ENCODE measurements around the gene NLRP12. TPM values are rescaled to one million over a fixed set of nuclear protein-coding genes. Genes with fewer than 3 reads are reported as not detected.

Gene NLRP12
- total and polyA plus RNA-seq, 2 donors (not counting 3 experiments of a cell fraction or from before 2014, with no cell fraction given): 0.46 to 0.73 TPM

GRCh38 chr19:53864308-53864836 lies 40.3 kb upstream of the NLRP12 start:
- BruUV-seq (replicated peaks): no TSS peak
- H2AFZ ChIP-seq (ENCODE audit: low read depth, low read length): no peak overlapping the region
- DNase-seq (ENCODE audit: low read depth, low spot score): no peak
- H3K27ac ChIP-seq (ENCODE audit: insufficient read depth, low read depth, low read length): no peak overlapping the region
- no peak overlapping the region for H3K4me3 ChIP-seq (replicated peaks in 1 of 3; ENCODE audit: insufficient read depth in 1 of 3, low read depth in 1 of 3, low read length in 3 of 3)
- dilution Hi-C loops (cut with MboI; ENCODE audit: extremely low pct_ligation_motif_present, low sequenced_read_pairs): no loop called here
- intact Hi-C loops (cut with micrococcal nuclease): no loop called here
- FAIRE-seq: no peak
- peaks cover 15% of the 10 kb centered on the region for H3K4me1 ChIP-seq (ENCODE audit: control insufficient read depth, extremely low read depth, insufficient read depth, low read length)
- no peaks in the 10 kb centered on the region for H3K27me3 ChIP-seq (ENCODE audit: control insufficient read depth in 2 of 2, insufficient read depth in 2 of 2, low read length in 2 of 2)
- H3K9ac ChIP-seq (replicated peaks; ENCODE audit: extremely low read depth, insufficient read depth, low read length): no peak overlapping the region
- no peaks in the 10 kb centered on the region for H3K9me1 ChIP-seq (replicated peaks; ENCODE audit: control insufficient read depth, extremely low read depth, insufficient read depth, low read length)
- H3K9me3 ChIP-seq (replicated peaks; ENCODE audit: control insufficient read depth, insufficient read depth, low read length): no peaks in the 10 kb centered on the region
- H3K79me2 ChIP-seq (ENCODE audit: control insufficient read depth, insufficient read depth, low read length): peaks cover 12% of the 10 kb centered on the region
- ChIA-PET CTCF (interaction anchor here (0.8 kb wide), 1 partner anchor 166 kb away, joined by 3 read pairs; no protein-coding TSS in a partner anchor), POLR2A (no interaction called here)
- TF ChIP-seq POLR2A (IDR thresholded peaks at IDR 0.05; ENCODE audit: low read depth, low read length) (no peak), MYC (IDR thresholded peaks at IDR 0.05; ENCODE audit: low read depth, low read length) (no peak), EZH2 (IDR thresholded peaks at IDR 0.05; ENCODE audit: borderline replicate concordance, low read depth, low read length, severe bottlenecking) (no peak), FOS (IDR thresholded peaks at IDR 0.05; ENCODE audit: borderline replicate concordance, insufficient read depth, low read length) (no peak), POLR2AphosphoS5 (IDR thresholded peaks at IDR 0.05; ENCODE audit: insufficient read depth, low read depth, low read length) (no peak), JUN (IDR thresholded peaks at IDR 0.05; ENCODE audit: borderline replicate concordance, insufficient read depth, insufficient read length, low read depth) (no peak), CTCF (IDR thresholded peaks at IDR 0.05; ENCODE audit: extremely low read depth in 1 of 2, insufficient read depth in 1 of 2, low read depth in 1 of 2, low read length in 2 of 2) (no peak), GATA2 (IDR thresholded peaks at IDR 0.05; ENCODE audit: insufficient read depth, insufficient read length, low read depth, low read length) (no peak)
- TF ChIP-seq, protein P1, sequence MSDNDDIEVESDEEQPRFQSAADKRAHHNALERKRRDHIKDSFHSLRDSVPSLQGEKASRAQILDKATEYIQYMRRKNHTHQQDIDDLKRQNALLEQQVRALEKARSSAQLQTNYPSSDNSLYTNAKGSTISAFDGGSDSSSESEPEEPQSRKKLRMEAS (IDR thresholded peaks at IDR 0.05; ENCODE audit: insufficient read depth, insufficient read length): no peak
- no peak overlapping the region for H3K4me2 ChIP-seq (ENCODE audit: insufficient read depth, low read length)
- no peaks in the 10 kb centered on the region for H3K36me3 ChIP-seq (ENCODE audit: control insufficient read depth in 2 of 2, extremely low read depth in 1 of 2, insufficient read depth in 2 of 2, low read length in 2 of 2)
- H4K20me1 ChIP-seq (replicated peaks; ENCODE audit: control insufficient read depth, extremely low read depth, insufficient read depth, low read length): no peaks in the 10 kb centered on the region
